ENCODE measurements around the gene SLC6A9. TPM values are rescaled to one million over a fixed set of nuclear protein-coding genes. Genes with fewer than 3 reads are reported as not detected.

The SLC6A9 gene
- total and polyA plus RNA-seq, 2 donors (not counting 1 experiment from before 2014, with no cell fraction given), result 0.28 to 5.5 TPM

- H3K27me3 Mint-ChIP-seq, result no peaks in the 10 kb centered on the region
- Histone ChIP-seq H3K27ac (ENCODE audit: low read length in 2 of 2) (peak overlapping the region in 1 of 2 donors; percentile 4), H4K20me1 (ENCODE audit: control insufficient read depth, insufficient read depth, low read length, poor library complexity, severe bottlenecking) (no peaks in the 10 kb centered on the region), H3K27me3 (replicated peaks in 1 of 4; ENCODE audit: control extremely low read depth in 1 of 4, control insufficient read depth in 3 of 4, insufficient read depth in 4 of 4, low read length in 3 of 4) (no peaks in the 10 kb centered on the region), H3K4me3 (ENCODE audit: control extremely low read depth in 1 of 5, extremely low read depth in 1 of 5, insufficient read depth in 1 of 5, low read depth in 2 of 5, low read length in 4 of 5) (peak overlapping the region in 2 of 5 experiments; percentile 2 to 7), H2AFZ (ENCODE audit: insufficient read depth, low read depth, low read length, poor library complexity, severe bottlenecking) (no peak overlapping the region), H3K36me3 (replicated peaks in 1 of 2; ENCODE audit: control extremely low read depth in 1 of 2, control insufficient read depth in 1 of 2, extremely low read depth in 1 of 2, insufficient read depth in 2 of 2, low read length in 1 of 2) (no peaks in the 10 kb centered on the region), H3K79me2 (ENCODE audit: control insufficient read depth, insufficient read depth, low read length) (no peaks in the 10 kb centered on the region), H3K4me2 (replicated peaks; ENCODE audit: low read depth, low read length, poor library complexity, severe bottlenecking) (peak overlapping the region; percentile 65), H3K9ac (ENCODE audit: low read length) (peak overlapping the region; percentile 42), H3K9me3 (ENCODE audit: control extremely low read depth in 1 of 3, control insufficient read depth in 2 of 3, insufficient read depth in 1 of 3, low read length in 2 of 3) (peaks cover 0 to 4% (median 0%) of the 10 kb centered on the region in 3 donors), H3K4me1 (ENCODE audit: control insufficient read depth in 2 of 2, insufficient read depth in 2 of 2, low read length in 2 of 2) (peaks cover 29 to 30% of the 10 kb centered on the region in 2 donors)
- peak overlapping the region; percentile 72 for H3K27ac Mint-ChIP-seq
- H3K4me3 Mint-ChIP-seq, result peak overlapping the region; percentile 75
- intact Hi-C loops (cut with micrococcal nuclease), result no loop called here
- TF ChIP-seq, protein P1, sequence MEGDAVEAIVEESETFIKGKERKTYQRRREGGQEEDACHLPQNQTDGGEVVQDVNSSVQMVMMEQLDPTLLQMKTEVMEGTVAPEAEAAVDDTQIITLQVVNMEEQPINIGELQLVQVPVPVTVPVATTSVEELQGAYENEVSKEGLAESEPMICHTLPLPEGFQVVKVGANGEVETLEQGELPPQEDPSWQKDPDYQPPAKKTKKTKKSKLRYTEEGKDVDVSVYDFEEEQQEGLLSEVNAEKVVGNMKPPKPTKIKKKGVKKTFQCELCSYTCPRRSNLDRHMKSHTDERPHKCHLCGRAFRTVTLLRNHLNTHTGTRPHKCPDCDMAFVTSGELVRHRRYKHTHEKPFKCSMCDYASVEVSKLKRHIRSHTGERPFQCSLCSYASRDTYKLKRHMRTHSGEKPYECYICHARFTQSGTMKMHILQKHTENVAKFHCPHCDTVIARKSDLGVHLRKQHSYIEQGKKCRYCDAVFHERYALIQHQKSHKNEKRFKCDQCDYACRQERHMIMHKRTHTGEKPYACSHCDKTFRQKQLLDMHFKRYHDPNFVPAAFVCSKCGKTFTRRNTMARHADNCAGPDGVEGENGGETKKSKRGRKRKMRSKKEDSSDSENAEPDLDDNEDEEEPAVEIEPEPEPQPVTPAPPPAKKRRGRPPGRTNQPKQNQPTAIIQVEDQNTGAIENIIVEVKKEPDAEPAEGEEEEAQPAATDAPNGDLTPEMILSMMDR (IDR thresholded peaks at IDR 0.05), result no peak
- TF ChIP-seq EZH2 (IDR thresholded peaks at IDR 0.05; ENCODE audit: borderline replicate concordance, insufficient read depth, low read depth, low read length, poor library complexity, severe bottlenecking), result no peak
- H3K4me1 Mint-ChIP-seq, result peaks cover 35% of the 10 kb centered on the region
- H3K9me3 Mint-ChIP-seq (ENCODE audit: insufficient read depth), result no peaks in the 10 kb centered on the region
- 13% methylated on average over 6 of the region's 6 CpGs for WGBS (ENCODE audit: insufficient coverage)
- DNase-seq (peak; percentile 42), ATAC-seq (ENCODE audit: low read depth) (peak; percentile 73)
- ChIA-PET POLR2A (interaction anchor here (0.6 kb wide), 1 partner anchor 1301 kb away, joined by 7 read pairs; no protein-coding TSS in a partner anchor), CTCF (interaction anchor here (1.1 to 2.4 kb wide), 3 partner anchors 19 to 539 kb away, joined by 3 to 18 read pairs (median 7); no protein-coding TSS in a partner anchor)
Measured at GRCh38 chr1:44067266-44068250, 36.3 kb upstream of the SLC6A9 start.

Data from B cell (primary cell).